Measurements from ENCODE around the gene POU5F2.

DNA sequence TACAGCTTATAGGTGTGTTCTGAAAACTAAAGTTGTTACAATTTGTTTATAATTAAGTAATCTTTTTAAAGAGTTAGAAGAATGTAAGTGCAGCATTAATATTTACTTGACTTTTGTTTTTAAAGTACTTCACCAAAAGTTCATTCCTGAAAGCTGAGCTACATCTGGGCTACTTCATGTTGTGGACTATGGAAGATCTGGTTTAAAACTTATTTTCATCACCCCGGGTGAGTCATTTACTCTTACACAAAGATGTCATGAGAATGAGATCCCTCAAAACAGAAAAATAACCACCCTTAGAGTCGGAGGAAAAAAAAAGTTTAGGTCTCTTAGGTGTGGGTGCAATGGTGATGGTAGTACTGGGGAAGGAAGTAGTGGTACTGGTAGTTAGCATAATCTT, 5.1 kb downstream of the POU5F2 start:
- TF ChIP-seq, protein P1, sequence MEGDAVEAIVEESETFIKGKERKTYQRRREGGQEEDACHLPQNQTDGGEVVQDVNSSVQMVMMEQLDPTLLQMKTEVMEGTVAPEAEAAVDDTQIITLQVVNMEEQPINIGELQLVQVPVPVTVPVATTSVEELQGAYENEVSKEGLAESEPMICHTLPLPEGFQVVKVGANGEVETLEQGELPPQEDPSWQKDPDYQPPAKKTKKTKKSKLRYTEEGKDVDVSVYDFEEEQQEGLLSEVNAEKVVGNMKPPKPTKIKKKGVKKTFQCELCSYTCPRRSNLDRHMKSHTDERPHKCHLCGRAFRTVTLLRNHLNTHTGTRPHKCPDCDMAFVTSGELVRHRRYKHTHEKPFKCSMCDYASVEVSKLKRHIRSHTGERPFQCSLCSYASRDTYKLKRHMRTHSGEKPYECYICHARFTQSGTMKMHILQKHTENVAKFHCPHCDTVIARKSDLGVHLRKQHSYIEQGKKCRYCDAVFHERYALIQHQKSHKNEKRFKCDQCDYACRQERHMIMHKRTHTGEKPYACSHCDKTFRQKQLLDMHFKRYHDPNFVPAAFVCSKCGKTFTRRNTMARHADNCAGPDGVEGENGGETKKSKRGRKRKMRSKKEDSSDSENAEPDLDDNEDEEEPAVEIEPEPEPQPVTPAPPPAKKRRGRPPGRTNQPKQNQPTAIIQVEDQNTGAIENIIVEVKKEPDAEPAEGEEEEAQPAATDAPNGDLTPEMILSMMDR (IDR thresholded peaks at IDR 0.05) = no peak
- no peak for TF ChIP-seq EZH2 (IDR thresholded peaks at IDR 0.05; ENCODE audit: borderline replicate concordance, insufficient read depth, low read depth, low read length, poor library complexity, severe bottlenecking)

Data from B cell (primary cell).